ENCODE results near the gene ASS1. TPM values are rescaled to one million over a fixed set of nuclear protein-coding genes. Genes with fewer than 3 reads are reported as not detected.

The ASS1 gene
- total RNA-seq, 1 donor from 2014 or later, result 4.5 TPM

- Mint-ChIP-seq H3K9me3 (peaks cover 4% of the 10 kb centered on the region), H3K36me3 (ENCODE audit: low read depth) (no peaks in the 10 kb centered on the region), H3K27ac (ENCODE audit: unreplicated experiment) (no peak overlapping the region), H3K27me3 (ENCODE audit: low read depth) (peaks cover 2% of the 10 kb centered on the region), H3K4me3 (no peak overlapping the region), H3K4me1 (peaks cover 31% of the 10 kb centered on the region)
- TF ChIP-seq, protein P1, sequence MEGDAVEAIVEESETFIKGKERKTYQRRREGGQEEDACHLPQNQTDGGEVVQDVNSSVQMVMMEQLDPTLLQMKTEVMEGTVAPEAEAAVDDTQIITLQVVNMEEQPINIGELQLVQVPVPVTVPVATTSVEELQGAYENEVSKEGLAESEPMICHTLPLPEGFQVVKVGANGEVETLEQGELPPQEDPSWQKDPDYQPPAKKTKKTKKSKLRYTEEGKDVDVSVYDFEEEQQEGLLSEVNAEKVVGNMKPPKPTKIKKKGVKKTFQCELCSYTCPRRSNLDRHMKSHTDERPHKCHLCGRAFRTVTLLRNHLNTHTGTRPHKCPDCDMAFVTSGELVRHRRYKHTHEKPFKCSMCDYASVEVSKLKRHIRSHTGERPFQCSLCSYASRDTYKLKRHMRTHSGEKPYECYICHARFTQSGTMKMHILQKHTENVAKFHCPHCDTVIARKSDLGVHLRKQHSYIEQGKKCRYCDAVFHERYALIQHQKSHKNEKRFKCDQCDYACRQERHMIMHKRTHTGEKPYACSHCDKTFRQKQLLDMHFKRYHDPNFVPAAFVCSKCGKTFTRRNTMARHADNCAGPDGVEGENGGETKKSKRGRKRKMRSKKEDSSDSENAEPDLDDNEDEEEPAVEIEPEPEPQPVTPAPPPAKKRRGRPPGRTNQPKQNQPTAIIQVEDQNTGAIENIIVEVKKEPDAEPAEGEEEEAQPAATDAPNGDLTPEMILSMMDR (conservative IDR thresholded peaks at IDR 0.05), result no peak
- DNase-seq (ENCODE audit: low read depth, low spot score), result no peak
Observed at GRCh38 chr9:130519927-130520326, 75.2 kb downstream of the ASS1 start.

GRCh38 chr9:130521715-130522114 is 77.0 kb downstream of the ASS1 start:
- TF ChIP-seq, protein P1 (conservative IDR thresholded peaks at IDR 0.05), result no peak
- peaks cover 4% of the 10 kb centered on the region for H3K27me3 Mint-ChIP-seq (ENCODE audit: low read depth)
- no peak overlapping the region for H3K27ac Mint-ChIP-seq (ENCODE audit: unreplicated experiment)
- peaks cover 4% of the 10 kb centered on the region for H3K9me3 Mint-ChIP-seq
- DNase-seq (ENCODE audit: low read depth, low spot score), result no peak
- no peaks in the 10 kb centered on the region for H3K36me3 Mint-ChIP-seq (ENCODE audit: low read depth)
- no peak overlapping the region for H3K4me3 Mint-ChIP-seq
- H3K4me1 Mint-ChIP-seq, result peaks cover 45% of the 10 kb centered on the region

GRCh38 chr9:130522233-130522808 is 77.6 kb downstream of the ASS1 start:
- Mint-ChIP-seq H3K9me3 (peaks cover 4% of the 10 kb centered on the region), H3K27me3 (ENCODE audit: low read depth) (peaks cover 4% of the 10 kb centered on the region), H3K36me3 (ENCODE audit: low read depth) (no peaks in the 10 kb centered on the region), H3K27ac (ENCODE audit: unreplicated experiment) (peak overlapping the region; percentile 58), H3K4me1 (peaks cover 50% of the 10 kb centered on the region), H3K4me3 (peak overlapping the region; percentile 9)
- peak; percentile 46 for DNase-seq (ENCODE audit: low read depth, low spot score)
- TF ChIP-seq, protein P1 (conservative IDR thresholded peaks at IDR 0.05), result no peak

DNA sequence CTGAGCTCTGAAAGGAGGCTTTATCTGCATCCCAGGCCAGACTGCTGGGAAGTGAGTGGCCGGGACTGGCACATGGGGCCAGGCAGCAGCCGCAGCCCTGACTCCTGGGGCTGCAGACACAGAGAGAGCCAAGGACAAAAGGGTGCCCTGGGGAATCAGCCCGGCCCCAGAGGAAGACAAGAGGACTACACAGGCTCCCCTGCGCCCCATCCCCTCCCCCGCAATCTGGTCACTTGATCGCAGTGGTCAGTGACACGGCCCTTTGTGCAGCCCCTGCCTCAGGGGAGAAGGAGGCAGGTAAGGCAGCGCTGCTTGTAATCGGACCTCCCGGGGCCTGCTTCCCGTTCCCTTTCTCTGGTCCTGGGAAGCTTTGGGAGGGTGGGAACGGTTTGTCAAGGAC is 79.2 kb downstream of the ASS1 start:
- H3K4me3 Mint-ChIP-seq, result peak overlapping the region; percentile 77
- H3K27me3 Mint-ChIP-seq (ENCODE audit: low read depth), result peaks cover 2% of the 10 kb centered on the region
- peak overlapping the region; percentile 98 for H3K27ac Mint-ChIP-seq (ENCODE audit: unreplicated experiment)
- H3K9me3 Mint-ChIP-seq, result peaks cover 4% of the 10 kb centered on the region
- TF ChIP-seq, protein P1 (conservative IDR thresholded peaks at IDR 0.05), result no peak
- no peaks in the 10 kb centered on the region for H3K36me3 Mint-ChIP-seq (ENCODE audit: low read depth)
- DNase-seq (ENCODE audit: low read depth, low spot score), result peak; percentile 58
- peaks cover 55% of the 10 kb centered on the region for H3K4me1 Mint-ChIP-seq

DNA sequence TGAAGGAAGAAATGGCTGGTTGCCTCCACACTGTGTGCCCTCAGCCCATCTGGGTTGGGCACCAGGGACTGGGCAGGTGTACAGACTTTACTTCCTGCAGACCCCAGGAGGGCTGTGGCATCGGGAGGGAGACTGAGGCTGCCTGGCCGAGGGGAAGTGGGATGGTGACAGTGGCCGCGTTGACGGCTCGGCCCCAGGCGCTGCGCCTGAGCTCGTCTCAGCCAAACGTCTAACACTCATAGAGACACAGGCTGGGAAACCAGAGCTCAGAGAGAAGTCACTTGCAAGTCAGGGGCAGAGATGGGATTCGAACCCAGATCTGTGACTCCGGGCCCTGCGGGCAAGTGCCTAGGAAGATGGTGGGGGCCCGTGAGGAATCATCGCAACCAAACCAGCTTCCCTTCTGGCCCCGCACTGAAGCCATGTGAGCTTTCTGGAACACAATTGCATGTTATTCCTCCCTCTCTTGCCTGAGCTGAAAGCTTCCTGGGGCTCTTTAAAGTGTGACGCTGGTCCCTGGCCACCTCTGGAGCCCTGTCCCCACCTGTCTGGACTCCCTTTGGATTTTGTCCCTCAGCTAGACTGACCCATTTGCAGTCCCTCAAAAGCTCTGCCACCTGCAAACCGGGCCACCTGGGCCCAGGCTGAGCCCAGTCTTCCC is 81.6 kb downstream of the ASS1 start:
- Mint-ChIP-seq H3K9me3 (peaks cover 4% of the 10 kb centered on the region), H3K27me3 (ENCODE audit: low read depth) (peaks cover 6% of the 10 kb centered on the region), H3K4me3 (no peak overlapping the region), H3K4me1 (peaks cover 52% of the 10 kb centered on the region), H3K36me3 (ENCODE audit: low read depth) (no peaks in the 10 kb centered on the region), H3K27ac (ENCODE audit: unreplicated experiment) (no peak overlapping the region)
- no peak for DNase-seq (ENCODE audit: low read depth, low spot score)
- TF ChIP-seq, protein P1 (conservative IDR thresholded peaks at IDR 0.05), result no peak
